Adipose tissue (tissue), 3 donors: Measurements from ENCODE around the gene CD28. TPM values are rescaled to one million over a fixed set of nuclear protein-coding genes. Genes with fewer than 3 reads are reported as not detected.

Experiments used
- polyA plus RNA-seq, 3 donors: library from polyadenylated mRNA; stranded (reverse); fragments of 200-250 nt; gene quantifications; one replicate each; pipeline ENCODE4 v1.2.3, GENCODE V29; 2013
- donor health status: healthy with polysubstance abuse.
- donor health status: Bipolar disorder and iron deficiency.
- donor health status: healthy.

Gene CD28
- polyA plus RNA-seq, 3 donors = 0.25 to 2.0 (median 0.59) TPM

Other genes with a start within 250 kb of the CD28 start
- 1 to 10 TPM; 3.2 to 8.4 (median 7.4) TPM for gene RAPH1, start 171.3 kb upstream of the CD28 start, polyA plus RNA-seq
- under 1 TPM; 0.22 to 0.43 (median 0.36) TPM for gene CTLA4, start 161.1 kb downstream of the CD28 start, polyA plus RNA-seq
- gene ICOS, start 230.1 kb downstream of the CD28 start, polyA plus RNA-seq = under 1 TPM in 2 of 3 donors, not detected in 1; 0.13 to 0.33 TPM